ENCODE measurements around the gene C17orf113. TPM values are rescaled to one million over a fixed set of nuclear protein-coding genes. Genes with fewer than 3 reads are reported as not detected.
"Not testable (repeated sequence)": the region's sequence is repeated elsewhere in the genome, so short reads cannot be mapped to it uniquely, and the experiment has no call there.

The C17orf113 gene
- total RNA-seq, 4 donors from 2014 or later: 0.27 to 1.4 (median 0.58) TPM

GRCh38 chr17:42026857-42027589, 23.4 kb downstream of the C17orf113 start:
- no peak for ATAC-seq
- 7 to 38% methylated on average over 3 to 12 of the region's 17 CpGs for WGBS, 2 donors (ENCODE audit: low coverage in 1 of 2)
- Histone ChIP-seq H3K27ac (no peak overlapping the region), H3K4me3 (no peak overlapping the region), H3K9me3 (no peaks in the 10 kb centered on the region), H3K27me3 (peaks cover 39% of the 10 kb centered on the region), H3K36me3 (peaks cover 0 to 26% of the 10 kb centered on the region in 2 donors), H3K4me1 (peaks cover 0 to 18% (median 11%) of the 10 kb centered on the region in 3 donors)
- TF ChIP-seq POLR2AphosphoS5 (IDR thresholded peaks at IDR 0.05) (no peak), EP300 (IDR thresholded peaks at IDR 0.05) (no peak), CTCF (IDR thresholded peaks at IDR 0.05) (no peak), POLR2A (IDR thresholded peaks at IDR 0.05) (no peak)

GRCh38 chr17:42025936-42026335, 24.5 kb downstream of the C17orf113 start:
- no peak for ATAC-seq
- Histone ChIP-seq H3K27ac (no peak overlapping the region), H3K4me1 (peaks cover 0 to 26% (median 17%) of the 10 kb centered on the region in 3 donors), H3K9me3 (no peaks in the 10 kb centered on the region), H3K36me3 (peaks cover 0 to 31% of the 10 kb centered on the region in 2 donors), H3K4me3 (no peak overlapping the region), H3K27me3 (peaks cover 39% of the 10 kb centered on the region)
- no peak for TF ChIP-seq EP300 (IDR thresholded peaks at IDR 0.05)
- WGBS, 2 donors (ENCODE audit: low coverage in 1 of 2): 95 to 100% methylated on average over 2 to 3 of the region's 3 CpGs

- TF ChIP-seq EP300 (IDR thresholded peaks at IDR 0.05) (no peak), POLR2A (IDR thresholded peaks at IDR 0.05) (no peak)
- peak overlapping the region in 3 of 4 donors; percentile 34 to 63 (median 61) for H3K27ac ChIP-seq
- WGBS, 2 donors (ENCODE audit: low coverage in 1 of 2): 73 to 76% methylated on average over 2 to 4 of the region's 8 CpGs
- no peak overlapping the region for H3K4me3 ChIP-seq
- peaks cover 0 to 31% of the 10 kb centered on the region in 2 donors for H3K36me3 ChIP-seq
- H3K4me1 ChIP-seq: peaks cover 0 to 33% (median 21%) of the 10 kb centered on the region in 3 donors
- H3K9me3 ChIP-seq: no peaks in the 10 kb centered on the region
- H3K27me3 ChIP-seq: peaks cover 36% of the 10 kb centered on the region
- ATAC-seq: no peak
These were observed 25.2 kb downstream of the C17orf113 start for GRCh38 chr17:42025191-42025579.

- WGBS, 2 donors (ENCODE audit: low coverage in 1 of 2): 68% methylated on average over 4 of the region's 15 CpGs; no CpG with 5 or more reads in 1 of the 2 donors
- H3K4me1 ChIP-seq: peaks cover 0 to 40% (median 21%) of the 10 kb centered on the region in 3 donors
- TF ChIP-seq POLR2AphosphoS5 (IDR thresholded peaks at IDR 0.05) (no peak), EP300 (IDR thresholded peaks at IDR 0.05) (no peak), CTCF (IDR thresholded peaks at IDR 0.05) (no peak), POLR2A (IDR thresholded peaks at IDR 0.05) (no peak)
- H3K27me3 ChIP-seq: peaks cover 22% of the 10 kb centered on the region
- H3K4me3 ChIP-seq: no peak overlapping the region
- peaks cover 0 to 31% of the 10 kb centered on the region in 2 donors for H3K36me3 ChIP-seq
- peak overlapping the region in 3 of 4 donors; percentile 34 to 63 (median 61) for H3K27ac ChIP-seq
- no peak for ATAC-seq
- H3K9me3 ChIP-seq: no peaks in the 10 kb centered on the region
These were observed 26.7 kb downstream of the C17orf113 start for GRCh38 chr17:42023524-42024349.

- peaks cover 0 to 56% (median 24%) of the 10 kb centered on the region in 3 donors for H3K4me1 ChIP-seq
These were observed 29.6 kb downstream of the C17orf113 start for GRCh38 chr17:42020845-42021244.

More at GRCh38 chr17:42020845-42021244, 29.6 kb downstream of the C17orf113 start:
- Histone ChIP-seq H3K36me3 (peaks cover 0 to 31% of the 10 kb centered on the region in 2 donors), H3K27ac (peak overlapping the region in 2 of 4 donors; percentile 90), H3K4me3 (peak overlapping the region in 1 of 2 donors; percentile 91)
- not testable (repeated sequence) for H3K9me3 ChIP-seq, H3K27me3 ChIP-seq, ATAC-seq
- WGBS, 2 donors (ENCODE audit: low coverage in 1 of 2): 65% methylated on average over 6 of the region's 8 CpGs; no CpG with 5 or more reads in 1 of the 2 donors
